GM19099 (cell line): ENCODE data around the gene RNF123.

ENCODE experiments used
- POLR2A ChIP-seq: IDR thresholded peaks from 3 replicates; pipeline ENCODE4 v1.6.1; 2011; ENCODE audit warnings: low read depth; ENCODE audit not compliant: insufficient read length; ENCODE audit errors: extremely low read depth

Gene RNF123

GRCh38 chr3:49667701-49668413 lies 21.5 kb upstream of the RNF123 start:
- no peak for TF ChIP-seq POLR2A

- TF ChIP-seq POLR2A, result no peak
Measured at GRCh38 chr3:49668414-49668797, 21.0 kb upstream of the RNF123 start.

GRCh38 chr3:49668861-49669260 lies 20.5 kb upstream of the RNF123 start:
- no peak for TF ChIP-seq POLR2A

DNA sequence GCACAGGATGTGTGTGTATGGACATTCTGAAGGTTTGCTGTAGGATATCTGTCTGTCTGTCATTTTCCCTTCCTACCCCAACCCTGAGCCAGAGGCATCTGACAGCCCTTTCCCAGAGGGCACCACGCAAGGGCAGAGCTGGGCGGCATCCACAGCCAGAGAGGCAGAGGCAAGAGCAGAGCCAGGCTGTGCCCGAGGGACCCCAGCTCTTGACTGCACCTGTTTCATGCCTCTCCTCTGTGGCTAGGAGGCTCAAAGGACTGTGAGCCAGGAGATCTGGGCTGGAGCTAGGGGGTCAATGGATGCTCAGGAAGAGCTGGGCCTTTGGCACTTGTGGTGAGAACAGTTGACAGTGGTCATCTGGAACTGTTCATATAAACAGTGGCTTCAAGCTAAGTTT lies 20.0 kb upstream of the RNF123 start:
- TF ChIP-seq POLR2A, result no peak

GRCh38 chr3:49670940-49671290 lies 18.4 kb upstream of the RNF123 start:
- TF ChIP-seq POLR2A, result no peak

- no peak for TF ChIP-seq POLR2A
Measured at GRCh38 chr3:49671291-49672288, 17.8 kb upstream of the RNF123 start.

GRCh38 chr3:49673121-49673714 lies 16.1 kb upstream of the RNF123 start:
- no peak for TF ChIP-seq POLR2A

DNA sequence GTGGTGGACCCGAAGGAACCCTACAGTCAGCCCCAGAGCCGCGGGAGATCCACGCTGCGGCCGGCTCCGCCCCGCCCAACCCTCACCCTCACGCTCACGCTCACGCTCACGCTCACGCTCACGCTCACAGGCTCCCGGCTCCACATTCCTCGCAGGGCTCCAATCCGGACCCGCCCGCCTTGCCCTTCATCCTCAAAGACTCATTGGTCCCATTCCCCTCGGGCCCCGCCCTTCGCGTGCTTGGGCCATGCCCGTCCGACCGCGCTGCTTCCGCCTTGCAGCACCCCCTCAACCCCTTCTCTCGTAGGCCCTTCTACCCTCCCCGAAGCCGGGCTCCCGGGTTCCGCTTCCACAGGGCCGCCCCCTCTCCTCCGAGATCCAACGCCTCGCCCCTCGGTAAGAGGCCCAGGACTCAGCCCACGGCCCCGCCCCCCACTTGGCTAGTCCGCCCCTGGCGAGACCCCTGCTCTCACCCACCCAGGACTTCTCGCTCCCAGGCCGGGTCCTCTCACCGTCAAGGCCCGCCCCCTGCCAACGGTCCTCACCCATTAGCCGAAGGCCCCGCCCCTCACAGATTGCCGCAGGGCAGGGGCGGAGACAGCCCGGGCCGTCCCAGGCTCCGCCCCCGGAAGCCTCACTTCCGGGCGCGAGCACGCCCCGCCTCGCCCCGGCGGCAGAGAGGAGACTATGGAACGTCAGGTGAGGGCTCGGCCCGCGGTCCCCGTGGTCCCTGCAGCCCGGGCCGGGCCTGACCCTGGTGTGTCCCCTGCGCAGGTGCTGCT lies 15.5 kb upstream of the RNF123 start, which contains the start of gene APEH:
TSS of gene APEH (plus strand) at position 637 of the 782 bp plus-strand sequence. CDS start at position 688, 51 bp downstream.
- peak; percentile 83 for TF ChIP-seq POLR2A

GRCh38 chr3:49674497-49674983 lies 14.8 kb upstream of the RNF123 start:
- TF ChIP-seq POLR2A, result no peak

GRCh38 chr3:49675912-49676311 lies 13.4 kb upstream of the RNF123 start:
- no peak for TF ChIP-seq POLR2A

- no peak for TF ChIP-seq POLR2A
Measured at GRCh38 chr3:49680493-49681231, 8.7 kb upstream of the RNF123 start.

GRCh38 chr3:49681232-49681522 lies 8.2 kb upstream of the RNF123 start:
- no peak for TF ChIP-seq POLR2A

DNA sequence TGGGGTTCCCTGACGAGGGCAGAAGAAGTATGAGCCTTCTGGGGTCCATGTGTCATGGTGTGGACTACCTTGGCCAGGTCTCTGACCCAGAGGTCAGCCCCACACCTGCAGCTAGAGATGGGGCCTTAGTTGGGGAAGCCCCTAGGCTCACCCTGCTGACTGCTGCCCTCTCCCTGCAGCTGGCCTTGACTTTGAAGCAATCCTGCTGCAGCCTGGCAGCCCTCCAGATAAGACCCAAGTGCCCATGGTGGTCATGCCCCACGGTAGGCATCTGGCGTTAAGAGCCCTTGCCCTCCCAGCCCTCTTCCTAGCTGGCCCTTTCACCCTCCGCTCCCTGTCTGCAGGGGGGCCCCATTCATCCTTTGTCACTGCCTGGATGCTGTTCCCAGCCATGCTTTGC lies 7.8 kb upstream of the RNF123 start:
- no peak for TF ChIP-seq POLR2A

GRCh38 chr3:49683162-49683561 lies 6.2 kb upstream of the RNF123 start:
- TF ChIP-seq POLR2A, result no peak
